Left lung (tissue), 10 donors: Measurements from ENCODE around the gene UBQLN1. TPM values are rescaled to one million over a fixed set of nuclear protein-coding genes. Genes with fewer than 3 reads are reported as not detected.
"Not testable (repeated sequence)": the region's sequence is repeated elsewhere in the genome, so short reads cannot be mapped to it uniquely, and the experiment has no call there.

ENCODE experiments used
- ATAC-seq: fragments of 200-7000 bp; cut with Tn5 transposase; one replicate; pipeline ENCODE4 v1.9.1; 2020; ENCODE audit warnings: moderate library complexity
- DNase-seq, 4 donors: peaks; one replicate each; pipeline ENCODE4 v3.0.0-alpha.2; 2013 to 2020
- H3K27ac ChIP-seq, 2 donors: fragments of 200-600 bp; sonication (generic) in 1 of 2; one replicate each; pipeline versions ENCODE4 v1.5.0 to v1.8.0; 2020 to 2021
- H3K27me3 ChIP-seq, 2 donors: fragments of 200-600 bp; sonication (generic) in 1 of 2; one replicate each; pipeline versions ENCODE4 v1.5.0 to v1.8.0; 2020 to 2021
- H3K36me3 ChIP-seq, 2 donors: fragments of 200-600 bp; sonication (generic) in 1 of 2; one replicate each; pipeline versions ENCODE4 v1.5.0 to v1.8.0; 2020 to 2021
- H3K4me1 ChIP-seq, 2 donors: fragments of 200-600 bp; one replicate each; pipeline ENCODE4 v1.8.0; 2021
- H3K4me3 ChIP-seq, 2 donors: fragments of 200-600 bp; sonication (generic) in 1 of 2; one replicate each; pipeline versions ENCODE4 v1.5.0 to v1.8.0; 2020 to 2021; ENCODE audit warnings: mild to moderate bottlenecking in 1 of 2
- H3K9me3 ChIP-seq, 2 donors: fragments of 200-600 bp; sonication (generic) in 1 of 2; one replicate each; pipeline versions ENCODE4 v1.5.0 to v1.8.0; 2020 to 2021
- intact Hi-C, 2 donors: fragments of 100-400 bp; cut with DNase I; formaldehyde crosslinking; loops; one replicate each; pipeline versions ENCODE4 v1.11.2 to v1.14.2; 2022
- polyA plus RNA-seq, 6 donors: library from polyadenylated mRNA; unstranded; fragments of 120-200 nt; gene quantifications; one replicate each; pipeline ENCODE4 v1.2.1, GENCODE V29; 2013; ENCODE audit not compliant: insufficient read length in 6 of 6
- total RNA-seq, 2 donors: library from RNA; stranded (reverse); fragmentation: NEBNext Ultra II Directional; extraction: Animal tissue kit (Norgen Biotek cat#: 25700); gene quantifications; one replicate each; pipeline ENCODE4 v1.2.1, GENCODE V29; 2021
- TF ChIP-seq, protein P1 (sequence below), 2 donors: fragments of 200-600 bp; sonication (generic) in 1 of 2; IDR thresholded peaks; one replicate each; pipeline versions ENCODE4 v1.5.0 to v1.8.0; 2021; ENCODE audit warnings: antibody characterized with exemption in 2 of 2
- donor health status: DM: no; HTN: yes; CAD: no.
- donor health status: DM: no; HTN: no; CAD: no.

The UBQLN1 gene
- total and polyA plus RNA-seq, 8 donors = 83.1 to 107 (median 93.5) TPM

DNA sequence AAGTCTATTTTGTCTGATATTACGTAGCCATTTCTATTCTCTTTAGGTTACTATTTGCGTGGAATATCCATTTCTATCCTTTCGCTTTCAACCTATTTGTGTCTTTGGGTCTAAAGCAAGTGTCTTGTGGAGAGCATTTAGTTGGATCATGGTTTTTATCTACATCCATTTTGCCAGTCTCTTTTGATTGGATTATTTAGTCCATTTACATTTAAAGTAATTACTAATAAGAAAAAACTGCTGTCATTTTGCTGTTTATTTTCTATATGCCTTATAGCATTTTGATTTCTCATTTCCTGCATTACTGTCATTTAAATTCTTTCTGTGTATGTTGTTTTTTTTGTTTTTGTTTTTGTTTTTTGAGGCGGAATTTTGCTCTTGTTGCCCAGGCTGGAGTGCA, 26.0 kb upstream of the UBQLN1 start:
- TF ChIP-seq, protein P1, sequence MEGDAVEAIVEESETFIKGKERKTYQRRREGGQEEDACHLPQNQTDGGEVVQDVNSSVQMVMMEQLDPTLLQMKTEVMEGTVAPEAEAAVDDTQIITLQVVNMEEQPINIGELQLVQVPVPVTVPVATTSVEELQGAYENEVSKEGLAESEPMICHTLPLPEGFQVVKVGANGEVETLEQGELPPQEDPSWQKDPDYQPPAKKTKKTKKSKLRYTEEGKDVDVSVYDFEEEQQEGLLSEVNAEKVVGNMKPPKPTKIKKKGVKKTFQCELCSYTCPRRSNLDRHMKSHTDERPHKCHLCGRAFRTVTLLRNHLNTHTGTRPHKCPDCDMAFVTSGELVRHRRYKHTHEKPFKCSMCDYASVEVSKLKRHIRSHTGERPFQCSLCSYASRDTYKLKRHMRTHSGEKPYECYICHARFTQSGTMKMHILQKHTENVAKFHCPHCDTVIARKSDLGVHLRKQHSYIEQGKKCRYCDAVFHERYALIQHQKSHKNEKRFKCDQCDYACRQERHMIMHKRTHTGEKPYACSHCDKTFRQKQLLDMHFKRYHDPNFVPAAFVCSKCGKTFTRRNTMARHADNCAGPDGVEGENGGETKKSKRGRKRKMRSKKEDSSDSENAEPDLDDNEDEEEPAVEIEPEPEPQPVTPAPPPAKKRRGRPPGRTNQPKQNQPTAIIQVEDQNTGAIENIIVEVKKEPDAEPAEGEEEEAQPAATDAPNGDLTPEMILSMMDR (IDR thresholded peaks at IDR 0.05) = no peak
- Histone ChIP-seq H3K4me1 (no peaks in the 10 kb centered on the region), H3K4me3 (no peak overlapping the region), H3K27me3 (no peaks in the 10 kb centered on the region), H3K9me3 (peaks cover 0 to 6% of the 10 kb centered on the region in 2 donors), H3K27ac (no peak overlapping the region), H3K36me3 (no peaks in the 10 kb centered on the region)
- DNase-seq (no peak), ATAC-seq (no peak)
- intact Hi-C loops = no loop called here

DNA sequence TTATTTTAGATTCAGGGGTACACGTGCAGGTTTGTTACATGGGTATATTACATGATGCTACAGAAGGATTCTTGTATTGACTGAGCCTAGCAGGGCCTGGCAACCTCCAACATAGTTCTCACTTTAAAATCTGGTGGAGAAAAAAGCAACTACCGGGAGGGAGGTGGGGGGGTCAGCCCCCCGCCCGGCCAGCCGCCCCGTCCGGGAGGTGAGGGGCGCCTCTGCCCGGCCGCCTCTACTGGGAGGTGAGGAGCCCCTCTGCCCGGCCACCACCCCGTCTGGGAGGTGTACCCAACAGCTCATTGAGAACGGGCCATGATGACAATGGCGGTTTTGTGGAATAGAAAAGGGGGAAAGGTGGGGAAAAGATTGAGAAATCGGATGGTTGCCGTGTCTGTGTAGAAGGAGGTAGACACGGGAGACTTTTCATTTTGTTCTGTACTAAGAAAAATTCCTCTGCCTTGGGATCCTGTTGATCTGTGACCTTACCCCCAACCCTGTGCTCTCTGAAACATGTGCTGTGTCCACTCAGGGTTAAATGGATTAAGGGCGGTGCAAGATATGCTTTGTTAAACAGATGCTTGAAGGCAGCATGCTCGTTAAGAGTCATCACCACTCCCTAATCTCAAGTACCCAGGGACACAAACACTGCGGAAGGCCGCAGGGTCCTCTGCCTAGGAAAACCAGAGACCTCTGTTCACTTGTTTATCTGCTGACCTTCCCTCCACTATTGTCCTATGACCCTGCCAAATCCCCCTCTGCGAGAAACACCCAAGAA, 21.0 kb upstream of the UBQLN1 start:
- intact Hi-C loops, ATAC-seq: not testable (repeated sequence)

DNA sequence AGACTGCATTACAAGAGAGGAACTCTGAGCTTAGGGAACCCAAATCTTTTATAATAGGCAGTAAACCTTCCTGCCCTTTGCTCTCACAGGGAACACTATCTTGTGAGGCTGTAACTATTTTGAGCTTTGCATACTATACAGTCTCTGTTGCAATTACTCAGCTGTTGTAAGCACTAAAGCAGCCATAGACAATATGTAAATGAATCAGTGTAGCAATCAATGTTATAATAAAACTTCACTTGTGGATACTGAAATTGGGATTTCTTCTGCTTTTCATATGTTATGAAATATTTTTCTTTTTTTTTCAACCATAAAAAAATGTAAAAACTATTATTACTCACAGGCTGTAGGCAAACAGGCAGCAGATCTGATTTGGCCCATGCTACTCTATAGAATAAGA, 16.7 kb upstream of the UBQLN1 start:
- Histone ChIP-seq H3K4me3 (no peak overlapping the region), H3K9me3 (peaks cover 0 to 9% of the 10 kb centered on the region in 2 donors), H3K27ac (no peak overlapping the region), H3K36me3 (no peaks in the 10 kb centered on the region), H3K4me1 (no peaks in the 10 kb centered on the region), H3K27me3 (no peaks in the 10 kb centered on the region)
- ATAC-seq = no peak
- intact Hi-C loops = no loop called here
- TF ChIP-seq, protein P1 (IDR thresholded peaks at IDR 0.05) = no peak
- DNase-seq = no peak

More for the DNA sequence above, 21.0 kb upstream of the UBQLN1 start:
- H3K4me3 ChIP-seq, DNase-seq, H3K27me3 ChIP-seq, H3K4me1 ChIP-seq, H3K9me3 ChIP-seq, H3K27ac ChIP-seq, H3K36me3 ChIP-seq: not testable (repeated sequence)

DNA sequence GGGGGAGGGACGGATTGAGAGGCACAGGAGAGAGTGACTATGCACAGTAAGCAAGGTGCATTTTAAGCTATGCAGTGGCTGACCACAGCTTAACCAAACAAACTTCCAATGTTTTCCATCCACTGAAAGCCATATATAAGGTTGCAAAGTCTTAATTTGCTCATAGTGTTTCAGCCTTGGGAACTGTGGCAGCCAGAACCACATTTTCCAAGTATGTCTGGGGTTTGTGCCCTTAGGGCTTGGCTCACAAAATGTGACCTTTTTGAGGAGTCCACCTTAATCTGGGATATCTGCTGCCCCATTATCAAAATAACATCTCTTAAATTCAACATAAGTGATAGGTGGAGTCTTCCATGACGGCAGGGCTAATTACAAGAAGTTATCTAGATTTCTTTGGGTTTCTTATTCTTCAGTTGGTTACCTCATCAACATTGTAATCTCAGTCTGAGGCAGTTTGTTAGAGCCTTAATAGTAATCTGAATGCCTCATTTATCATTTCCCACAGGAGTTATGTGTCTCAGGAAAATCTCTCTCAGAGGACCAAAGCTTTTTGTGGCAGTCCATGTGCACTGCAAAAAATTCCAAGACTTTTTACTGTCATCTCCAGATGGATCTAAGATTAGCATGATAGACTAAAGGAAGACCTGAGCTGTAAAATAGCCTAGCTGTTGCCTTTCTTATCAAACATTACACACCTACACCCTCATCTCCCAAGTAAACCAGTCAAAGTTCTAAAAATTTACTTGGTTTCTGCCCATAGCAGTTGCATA, 15.2 kb upstream of the UBQLN1 start:
- DNase-seq (no peak), ATAC-seq (no peak)
- intact Hi-C loops = no loop called here
- H3K4me3 ChIP-seq = no peak overlapping the region
- TF ChIP-seq, protein P1 (IDR thresholded peaks at IDR 0.05) = no peak
- no peaks in the 10 kb centered on the region for H3K27me3 ChIP-seq
- no peaks in the 10 kb centered on the region for H3K36me3 ChIP-seq
- peaks cover 0 to 9% of the 10 kb centered on the region in 2 donors for H3K9me3 ChIP-seq
- H3K27ac ChIP-seq = no peak overlapping the region
- H3K4me1 ChIP-seq = no peaks in the 10 kb centered on the region

DNA sequence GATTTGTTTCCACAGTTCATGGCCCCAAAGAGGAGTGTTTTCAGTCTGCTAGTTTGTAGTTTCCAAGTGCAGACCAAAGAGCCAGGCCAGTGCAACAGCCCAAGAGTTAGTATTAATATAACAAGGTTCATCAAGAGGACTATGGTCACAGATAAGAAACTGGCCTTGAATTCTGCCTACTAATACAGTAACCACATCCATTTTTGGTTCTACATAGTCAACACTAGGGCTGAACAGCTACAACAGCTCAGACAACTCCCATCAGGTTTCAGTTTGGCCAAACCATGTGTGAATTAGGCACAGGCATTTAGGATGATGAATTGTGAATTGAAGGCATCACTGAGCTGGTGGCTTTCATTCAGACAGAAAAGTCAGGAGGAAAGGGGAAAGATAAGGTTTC, 13.8 kb upstream of the UBQLN1 start:
- Histone ChIP-seq H3K27me3 (no peaks in the 10 kb centered on the region), H3K36me3 (no peaks in the 10 kb centered on the region), H3K27ac (no peak overlapping the region), H3K4me3 (no peak overlapping the region), H3K9me3 (peaks cover 0 to 9% of the 10 kb centered on the region in 2 donors), H3K4me1 (no peaks in the 10 kb centered on the region)
- ATAC-seq (no peak), DNase-seq (no peak)
- intact Hi-C loops = no loop called here
- TF ChIP-seq, protein P1 (IDR thresholded peaks at IDR 0.05) = no peak
